Measurements from ENCODE around the gene SLC25A1.

DNA sequence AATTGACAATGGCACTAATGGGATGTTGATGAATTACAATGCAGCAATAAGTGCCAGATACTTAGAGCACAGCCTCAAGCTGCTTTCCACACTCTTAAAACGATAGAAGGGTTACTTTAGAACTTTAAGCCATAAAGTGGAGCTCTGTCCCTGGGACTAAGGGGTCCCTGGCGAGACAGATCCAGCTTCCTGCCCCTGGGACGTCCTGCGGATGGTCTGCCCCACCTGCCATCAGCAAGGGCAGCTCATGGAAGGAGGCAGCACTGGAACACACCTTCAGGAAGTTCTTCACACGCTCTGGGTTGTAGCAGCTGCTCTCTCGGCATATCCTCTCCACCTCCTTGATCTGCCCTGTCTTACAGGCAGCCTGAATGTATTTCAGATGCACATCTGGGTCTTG is 45.1 kb upstream of the SLC25A1 start:
- no peak for TF ChIP-seq POLR2AphosphoS5 (IDR thresholded peaks at IDR 0.05; ENCODE audit: low read depth, low read length)
- TF ChIP-seq POLR2A (IDR thresholded peaks at IDR 0.05; ENCODE audit: low read depth, low read length): no peak
- TF ChIP-seq SPI1 (IDR thresholded peaks at IDR 0.05; ENCODE audit: low read depth, low read length): no peak
